Fibroblast of skin of abdomen (primary cell): ENCODE results near the gene PTPRF.

ENCODE experiments used
- DNase-seq: peaks from one replicate; pipeline ENCODE4 v3.0.0-alpha.2; 2013

The PTPRF gene

DNA sequence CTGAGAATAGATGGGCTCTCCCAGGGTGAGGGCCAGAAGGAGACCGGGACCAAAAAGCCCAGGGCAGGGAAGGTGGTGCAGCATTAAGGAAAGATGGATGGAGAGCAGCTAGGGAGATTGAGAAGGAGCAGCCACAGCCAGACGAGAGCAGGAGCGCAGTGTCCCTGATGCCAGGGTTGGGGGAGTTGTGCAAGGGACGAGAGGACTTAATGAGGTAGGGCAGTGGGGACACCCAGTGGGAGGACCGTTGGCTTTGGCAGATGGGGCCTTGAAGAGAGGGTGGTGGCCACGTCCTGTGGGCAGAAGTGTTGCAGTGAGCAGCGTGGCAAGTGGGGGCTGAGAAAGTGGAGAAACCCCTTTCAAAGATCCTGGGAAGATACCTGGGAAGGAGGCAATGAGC lies 81.3 kb downstream of the PTPRF start:
- no peak for DNase-seq

- no peak for DNase-seq
Measured at GRCh38 chr1:43612406-43612805, 81.7 kb downstream of the PTPRF start.

DNA sequence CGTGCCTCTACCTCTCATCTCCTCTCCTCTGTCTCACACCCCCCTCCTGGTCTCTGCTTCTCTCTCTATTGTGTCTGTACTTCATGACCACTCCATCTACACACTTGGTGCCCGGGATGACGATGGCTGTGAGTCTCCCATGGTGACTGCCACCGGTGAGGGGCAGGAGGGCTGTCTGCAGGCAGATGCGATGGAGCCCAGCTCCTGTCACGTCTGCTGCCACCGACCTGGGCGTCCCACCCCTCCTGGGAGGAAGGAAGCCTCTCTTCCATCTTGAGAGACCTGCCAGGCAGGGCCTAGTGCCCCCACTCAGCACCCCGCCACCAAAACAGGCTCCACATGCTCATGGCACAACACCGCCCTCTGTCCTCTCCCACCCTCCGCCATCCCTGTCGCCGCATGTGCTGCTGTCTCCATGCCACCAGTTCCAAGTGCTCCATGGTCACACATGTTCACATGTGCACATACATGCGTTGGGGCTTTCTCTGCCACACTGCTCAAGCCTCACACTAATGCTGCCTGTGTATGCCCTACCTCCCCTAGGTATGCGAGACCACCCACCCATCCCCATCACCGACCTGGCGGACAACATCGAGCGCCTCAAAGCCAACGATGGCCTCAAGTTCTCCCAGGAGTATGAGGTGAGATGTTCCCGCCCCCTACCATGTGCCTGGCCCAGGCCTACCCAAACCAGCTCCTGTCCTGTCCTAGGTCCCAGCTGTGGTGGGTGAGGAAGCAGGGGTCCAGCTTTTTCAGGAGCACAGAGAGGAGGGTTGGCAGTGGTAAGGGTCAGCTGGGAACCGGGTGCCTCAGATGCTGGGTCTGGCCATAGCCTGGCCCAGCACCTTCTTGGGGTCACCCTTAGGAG lies 82.6 kb downstream of the PTPRF start:
- no peak for DNase-seq

DNA sequence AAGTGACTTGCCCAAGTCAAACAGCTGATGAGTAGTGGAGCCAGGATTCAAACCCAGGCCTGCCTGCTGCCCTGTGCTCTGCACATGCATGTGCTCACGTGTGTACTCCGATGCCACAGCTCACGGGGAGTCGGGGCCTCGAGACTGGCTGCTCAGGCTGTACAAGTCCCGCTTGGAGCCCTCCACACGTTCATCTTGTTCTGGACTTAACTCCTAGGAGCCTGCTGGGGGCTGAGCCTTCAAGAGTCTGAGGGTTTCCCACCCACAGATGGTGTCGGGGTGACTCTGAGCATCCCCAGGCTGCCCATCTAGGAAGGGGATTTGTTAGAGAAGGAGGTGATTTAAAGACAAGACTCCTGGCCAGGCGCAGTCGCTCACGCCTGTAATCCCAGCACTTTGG lies 83.5 kb downstream of the PTPRF start:
- DNase-seq = no peak

- DNase-seq = no peak
Measured at GRCh38 chr1:43614891-43615290, 84.2 kb downstream of the PTPRF start.

GRCh38 chr1:43616383-43616782 lies 85.7 kb downstream of the PTPRF start:
- DNase-seq = no peak

- DNase-seq = no peak
Measured at GRCh38 chr1:43617011-43617410, 86.3 kb downstream of the PTPRF start.

GRCh38 chr1:43617668-43618067 lies 87.0 kb downstream of the PTPRF start:
- no peak for DNase-seq

- DNase-seq = no peak
Measured at GRCh38 chr1:43618521-43619313, 88.0 kb downstream of the PTPRF start.

DNA sequence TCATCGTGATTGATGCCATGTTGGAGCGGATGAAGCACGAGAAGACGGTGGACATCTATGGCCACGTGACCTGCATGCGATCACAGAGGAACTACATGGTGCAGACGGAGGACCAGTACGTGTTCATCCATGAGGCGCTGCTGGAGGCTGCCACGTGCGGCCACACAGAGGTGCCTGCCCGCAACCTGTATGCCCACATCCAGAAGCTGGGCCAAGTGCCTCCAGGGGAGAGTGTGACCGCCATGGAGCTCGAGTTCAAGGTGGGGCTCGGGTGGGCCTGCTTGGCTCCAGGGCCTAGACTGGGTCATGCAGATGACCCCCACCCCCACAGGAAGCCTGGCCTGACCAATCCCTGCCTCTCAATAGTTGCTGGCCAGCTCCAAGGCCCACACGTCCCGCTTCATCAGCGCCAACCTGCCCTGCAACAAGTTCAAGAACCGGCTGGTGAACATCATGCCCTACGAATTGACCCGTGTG lies 88.7 kb downstream of the PTPRF start:
- DNase-seq = no peak

DNA sequence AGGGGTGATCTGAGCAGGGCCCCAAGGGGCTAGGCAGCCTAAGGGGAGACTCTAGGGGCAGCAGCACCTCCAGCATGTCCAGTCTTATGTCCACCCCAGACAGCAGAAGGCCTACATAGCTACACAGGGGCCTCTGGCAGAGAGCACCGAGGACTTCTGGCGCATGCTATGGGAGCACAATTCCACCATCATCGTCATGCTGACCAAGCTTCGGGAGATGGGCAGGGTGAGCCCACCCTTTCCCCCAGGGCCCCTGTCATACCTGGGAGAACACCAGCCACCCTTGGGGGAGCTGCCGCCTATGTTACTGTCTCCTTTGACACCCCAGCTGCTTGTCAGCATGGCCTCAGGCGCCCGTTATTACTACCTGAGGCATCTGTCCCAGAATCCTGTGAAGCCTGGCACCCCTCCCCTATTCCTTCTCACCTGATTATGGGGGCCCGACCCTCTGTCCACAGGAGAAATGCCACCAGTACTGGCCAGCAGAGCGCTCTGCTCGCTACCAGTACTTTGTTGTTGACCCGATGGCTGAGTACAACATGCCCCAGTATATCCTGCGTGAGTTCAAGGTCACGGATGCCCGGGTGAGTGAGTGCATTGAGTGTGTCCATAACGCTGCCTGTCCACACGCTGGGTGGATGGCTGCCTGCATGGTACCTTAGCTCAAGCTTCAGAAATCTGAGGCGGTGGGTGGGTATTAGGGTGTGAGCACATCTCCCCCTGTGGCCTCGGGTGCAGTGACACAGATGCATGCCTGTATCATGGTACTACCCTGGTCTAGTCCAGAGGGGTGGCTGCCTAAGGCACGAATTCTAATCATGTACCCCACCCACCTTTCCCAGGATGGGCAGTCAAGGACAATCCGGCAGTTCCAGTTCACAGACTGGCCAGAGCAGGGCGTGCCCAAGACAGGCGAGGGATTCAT lies 89.6 kb downstream of the PTPRF start:
- DNase-seq = no peak

DNA sequence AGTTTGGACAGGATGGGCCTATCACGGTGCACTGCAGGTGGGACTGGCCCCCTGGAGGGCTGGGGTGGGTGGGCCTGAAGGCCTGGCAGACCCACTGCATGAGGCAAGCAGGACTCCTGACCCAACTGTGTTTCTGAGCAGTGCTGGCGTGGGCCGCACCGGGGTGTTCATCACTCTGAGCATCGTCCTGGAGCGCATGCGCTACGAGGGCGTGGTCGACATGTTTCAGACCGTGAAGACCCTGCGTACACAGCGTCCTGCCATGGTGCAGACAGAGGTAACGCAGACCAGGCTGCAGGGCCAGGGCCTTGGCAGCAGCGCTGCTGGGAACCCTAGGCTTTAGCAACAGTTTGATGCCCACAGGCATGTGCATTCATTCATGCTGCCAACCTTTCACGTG lies 90.3 kb downstream of the PTPRF start:
- no peak for DNase-seq

DNA sequence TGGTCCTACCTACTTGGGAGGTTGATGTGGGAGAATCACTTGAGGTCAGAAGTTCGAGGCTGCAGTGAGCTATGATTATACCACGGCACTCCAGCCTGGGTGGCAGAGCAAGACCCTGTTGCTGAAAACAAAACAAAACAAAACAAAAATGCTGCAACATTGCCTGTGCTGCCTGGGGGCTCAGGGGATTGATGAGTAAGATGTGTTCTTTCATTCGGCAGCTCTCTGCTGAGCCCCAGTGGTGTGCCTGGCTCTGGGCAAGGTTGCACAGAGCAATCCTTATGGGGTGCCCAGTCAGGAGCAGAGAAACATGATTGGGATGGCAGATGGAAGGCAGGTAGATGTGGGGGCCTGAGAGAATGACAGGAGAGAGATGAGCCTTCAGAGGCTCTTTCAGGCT lies 90.7 kb downstream of the PTPRF start:
- no peak for DNase-seq

GRCh38 chr1:43621861-43622260 lies 91.2 kb downstream of the PTPRF start:
- no peak for DNase-seq

- DNase-seq = no peak
Measured at GRCh38 chr1:43622471-43622870, 91.8 kb downstream of the PTPRF start.

DNA sequence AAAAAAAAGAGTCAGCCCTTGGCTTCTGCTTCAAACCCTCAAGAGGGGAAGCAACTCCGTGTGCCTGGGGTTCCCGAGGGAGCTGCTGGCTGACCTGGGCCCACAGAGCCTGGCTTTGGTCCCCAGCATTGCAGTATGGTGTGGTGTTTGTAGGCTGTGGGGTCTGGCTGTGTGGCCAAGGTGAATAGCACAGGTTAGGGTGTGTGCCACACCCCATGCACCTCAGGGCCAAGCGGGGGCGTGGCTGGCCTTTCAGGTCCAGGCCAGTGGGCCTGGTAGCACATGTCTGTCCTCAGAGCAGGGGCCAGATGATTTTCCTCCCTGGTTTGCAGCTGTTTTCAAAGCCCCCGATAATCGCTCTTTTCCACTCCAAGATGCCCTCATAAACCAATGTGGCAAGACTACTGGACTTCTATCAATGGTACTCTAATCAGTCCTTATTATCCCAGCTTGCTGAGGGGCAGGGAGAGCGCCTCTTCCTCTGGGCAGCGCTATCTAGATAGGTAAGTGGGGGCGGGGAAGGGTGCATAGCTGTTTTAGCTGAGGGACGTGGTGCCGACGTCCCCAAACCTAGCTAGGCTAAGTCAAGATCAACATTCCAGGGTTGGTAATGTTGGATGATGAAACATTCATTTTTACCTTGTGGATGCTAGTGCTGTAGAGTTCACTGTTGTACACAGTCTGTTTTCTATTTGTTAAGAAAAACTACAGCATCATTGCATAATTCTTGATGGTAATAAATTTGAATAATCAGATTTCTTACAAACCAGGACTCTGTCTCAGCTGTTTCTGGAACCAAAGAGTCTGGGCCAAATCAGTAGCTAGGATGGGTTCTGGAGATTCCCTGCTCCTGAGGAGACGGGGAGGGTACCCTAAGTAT lies 92.5 kb downstream of the PTPRF start:
- no peak for DNase-seq

DNA sequence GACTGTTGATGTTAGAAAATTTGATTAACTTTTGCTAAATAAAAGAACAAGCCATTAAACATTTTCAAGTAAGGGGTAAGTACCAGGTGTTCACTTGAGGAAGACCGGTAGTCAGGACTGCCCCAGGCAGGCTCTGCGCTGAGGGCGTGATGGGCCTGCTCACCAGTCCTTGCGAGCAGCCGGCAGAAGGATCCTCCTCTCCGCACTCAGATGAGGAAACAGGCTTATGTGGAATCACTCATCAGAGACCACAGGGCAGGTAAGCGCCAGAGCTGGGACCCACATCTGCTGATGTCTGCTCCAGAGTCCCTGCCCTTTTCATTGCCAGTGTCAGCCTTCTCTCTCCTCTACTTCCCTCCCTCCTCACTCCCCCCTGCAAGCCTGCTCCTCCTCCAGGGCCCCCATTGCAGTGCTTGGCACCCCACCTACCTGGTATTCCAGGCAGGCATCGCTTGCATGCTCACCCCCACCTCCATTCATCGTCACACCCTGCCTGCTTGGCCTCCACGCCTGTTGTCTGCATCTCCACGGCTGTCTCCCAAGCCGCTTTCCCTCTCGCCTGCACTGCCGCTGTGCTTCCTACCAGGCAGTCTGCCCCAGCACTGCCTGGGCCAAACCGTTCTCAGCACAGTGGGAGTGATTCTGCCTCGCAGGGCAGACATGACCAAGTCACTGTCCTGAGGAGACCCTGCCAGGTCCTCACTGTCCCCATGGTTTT lies 94.5 kb downstream of the PTPRF start:
- DNase-seq = no peak

DNA sequence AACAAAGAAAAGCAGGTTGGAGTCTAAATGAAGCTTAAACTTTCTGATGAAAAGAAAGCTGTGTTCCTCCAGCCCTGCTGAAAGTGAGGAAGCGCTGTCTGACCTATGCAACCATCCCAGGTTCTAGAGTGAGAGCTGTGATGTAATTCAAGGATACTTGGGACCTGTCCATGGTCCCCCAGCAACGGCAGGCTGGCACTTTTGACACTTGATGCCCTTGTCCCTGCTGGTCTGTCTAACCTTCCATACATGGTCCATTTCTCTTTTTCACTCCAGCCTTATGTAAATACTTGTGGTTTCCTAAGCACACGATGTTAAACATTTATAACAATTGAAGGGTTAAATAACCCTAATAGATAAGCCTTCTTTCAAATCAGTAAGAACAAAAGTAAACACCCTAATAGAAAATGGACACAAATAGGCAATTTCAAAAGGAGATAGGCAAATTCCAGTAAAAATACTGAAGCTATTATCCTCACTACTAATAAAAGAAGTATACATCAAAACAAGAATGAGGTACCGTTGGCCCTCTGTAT lies 101.5 kb downstream of the PTPRF start:
- no peak for DNase-seq

GRCh38 chr1:43634721-43635120 lies 104.0 kb downstream of the PTPRF start:
- DNase-seq = no peak

DNA sequence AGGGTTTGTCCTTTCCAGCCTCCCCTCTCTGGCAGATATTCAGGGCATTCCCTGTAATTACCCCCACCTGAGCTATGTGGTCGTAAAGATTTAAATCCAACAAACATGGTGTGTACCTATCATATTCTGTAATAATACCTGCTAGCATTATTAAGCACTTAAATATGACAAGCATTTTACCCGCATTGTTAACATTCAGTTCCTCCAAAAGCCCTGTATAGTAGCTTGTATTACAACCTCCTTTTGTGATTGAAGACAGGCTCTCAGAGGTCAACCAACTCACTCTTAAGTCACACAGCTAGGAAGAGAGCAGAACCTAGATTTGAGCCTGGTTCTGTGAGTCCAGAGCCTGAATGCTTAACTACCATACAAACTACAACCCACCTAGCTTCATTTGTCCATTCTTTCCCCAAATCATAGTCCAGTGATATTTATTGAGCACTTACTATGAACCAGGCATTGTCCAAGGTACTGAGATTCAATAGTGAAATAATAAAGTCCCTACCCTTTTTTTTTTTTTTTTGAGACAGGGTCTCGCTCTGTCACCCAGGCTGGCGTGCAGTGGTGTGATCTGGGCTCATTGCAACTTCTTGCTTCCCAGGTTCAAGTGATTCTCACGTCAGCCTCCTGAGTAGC lies 105.4 kb downstream of the PTPRF start:
- no peak for DNase-seq
